ENCODE data around the gene NLRP8.
"Not testable (repeated sequence)": the region's sequence is repeated elsewhere in the genome, so short reads cannot be mapped to it uniquely, and the experiment has no call there.

Gene NLRP8

DNA sequence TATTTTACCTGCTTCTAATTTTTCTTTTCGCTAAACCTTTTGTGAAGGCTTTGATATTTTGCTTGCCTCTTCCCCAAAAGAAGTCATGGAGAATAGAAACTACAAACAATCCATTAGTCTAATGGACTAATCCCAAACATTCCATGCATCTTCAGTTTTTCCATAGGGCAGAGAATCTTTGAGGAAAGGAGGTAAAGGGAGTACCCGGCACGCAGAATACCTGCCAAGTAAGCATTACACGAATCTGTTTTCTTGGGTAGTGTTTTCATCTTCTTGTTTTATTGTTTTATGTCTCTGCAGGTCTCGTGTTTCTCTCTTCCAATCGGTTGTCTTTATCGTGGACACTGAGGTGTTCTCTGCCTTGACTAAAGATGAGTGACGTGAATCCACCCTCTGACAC lies at the start of gene NLRP8:
NLRP8 (plus strand) TSS at position 301 of the 400 bp plus-strand sequence.
- no peak for DNase-seq

DNA sequence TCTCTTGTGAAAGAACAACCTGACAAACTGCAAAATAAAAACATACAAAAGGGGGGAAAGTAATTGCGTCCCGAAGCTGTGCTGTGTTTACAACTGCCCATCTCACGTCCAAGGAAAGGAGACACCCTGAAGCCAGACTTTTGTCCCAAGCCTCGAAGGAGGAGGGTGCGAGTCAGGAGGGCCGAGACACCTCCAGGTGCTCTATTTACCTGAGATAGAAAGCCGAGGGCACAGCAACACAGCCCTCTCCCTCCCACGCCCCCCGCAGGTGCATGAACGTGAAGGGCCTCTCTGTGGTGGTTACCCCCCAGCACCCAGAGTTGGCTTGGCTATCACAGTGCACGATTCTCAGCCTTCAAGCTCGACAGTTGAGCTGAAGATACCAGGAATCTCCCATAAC lies 48.7 kb upstream of the NLRP8 start:
- DNase-seq, result no peak

DNA sequence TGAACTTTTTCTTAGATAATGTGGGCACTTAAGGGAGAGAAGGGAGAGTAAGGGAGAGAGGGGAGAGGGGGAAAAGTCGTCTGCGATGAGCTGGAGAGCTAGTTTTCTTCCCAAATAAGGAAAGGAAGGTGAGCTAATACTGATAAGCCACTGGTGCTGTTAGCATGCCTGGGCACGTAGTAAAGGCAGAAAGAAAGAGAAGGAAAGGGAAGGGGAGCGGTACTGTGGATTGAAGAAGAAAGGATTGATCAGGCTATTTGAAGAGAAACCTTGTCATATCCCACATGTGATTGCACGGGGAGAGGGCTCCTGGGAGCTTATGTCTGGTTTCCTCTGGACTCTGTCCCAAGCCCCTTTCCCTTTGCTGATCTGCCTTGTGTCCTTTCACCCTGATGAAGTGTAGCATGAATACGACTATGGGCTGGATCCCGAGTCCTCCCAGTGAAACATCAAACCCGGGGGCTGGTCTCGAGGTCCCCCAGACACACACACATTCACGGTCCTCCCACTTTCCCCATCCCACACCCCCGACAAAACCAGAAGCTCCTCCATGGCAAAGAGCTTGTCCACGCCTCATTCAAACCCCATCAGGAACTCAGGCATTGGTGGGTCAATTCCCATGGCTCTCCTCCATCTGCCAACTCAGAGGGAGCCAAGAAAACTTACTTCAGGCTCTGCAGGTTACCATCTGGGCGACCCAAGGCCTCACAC lies 46.1 kb upstream of the NLRP8 start:
- DNase-seq, result no peak

DNA sequence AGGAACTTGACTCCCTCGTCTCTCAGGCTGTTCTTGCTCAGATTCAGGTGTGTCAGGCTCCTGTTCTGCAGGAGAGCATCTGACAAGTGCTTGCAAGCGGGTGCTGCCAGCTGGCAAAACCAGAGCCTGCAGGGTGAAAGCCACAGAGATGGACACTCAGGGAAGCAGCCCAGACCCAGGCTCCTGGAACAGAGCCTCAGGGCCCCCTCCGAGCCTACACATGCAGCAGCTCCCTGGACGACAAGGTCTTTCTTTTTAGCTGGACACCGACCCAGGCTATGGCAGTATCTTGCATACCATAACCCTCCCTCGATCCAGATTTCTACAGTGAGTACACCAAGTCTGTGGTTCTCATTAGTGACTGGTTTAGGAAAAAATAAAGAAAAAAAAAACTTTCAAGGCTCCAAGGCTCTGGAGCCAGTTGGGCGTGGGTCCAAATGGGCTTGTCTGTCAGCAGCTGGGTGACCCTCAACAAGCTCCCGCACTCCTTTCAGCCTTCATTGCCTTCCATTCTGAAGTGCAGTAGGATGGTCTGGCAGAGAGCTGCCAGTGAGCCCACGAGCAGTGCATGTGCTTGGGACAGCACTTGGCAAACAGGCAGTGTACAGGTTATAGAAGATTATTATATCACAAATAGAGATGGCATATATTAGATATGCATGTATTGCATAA lies 45.4 kb upstream of the NLRP8 start:
- no peak for DNase-seq

DNA sequence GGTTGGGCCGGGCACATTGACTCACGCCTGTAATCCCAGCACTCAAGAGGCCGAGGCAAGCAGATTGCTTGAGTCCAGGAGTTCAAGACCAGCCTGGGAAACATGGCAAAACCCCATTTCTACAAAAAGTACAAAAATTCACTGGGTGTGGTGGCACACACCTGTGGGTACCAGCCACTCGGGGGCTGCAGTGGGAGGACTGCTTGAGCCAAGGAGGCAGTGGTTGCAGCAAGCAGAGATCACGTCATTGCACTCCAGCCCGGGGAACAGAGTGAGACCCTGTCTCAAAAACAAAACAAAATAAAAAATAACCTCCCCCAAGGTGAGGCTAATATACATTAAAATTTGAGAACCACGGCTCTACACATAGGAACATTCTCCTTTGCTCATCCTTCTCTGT lies 40.3 kb upstream of the NLRP8 start:
- DNase-seq, result no peak

DNA sequence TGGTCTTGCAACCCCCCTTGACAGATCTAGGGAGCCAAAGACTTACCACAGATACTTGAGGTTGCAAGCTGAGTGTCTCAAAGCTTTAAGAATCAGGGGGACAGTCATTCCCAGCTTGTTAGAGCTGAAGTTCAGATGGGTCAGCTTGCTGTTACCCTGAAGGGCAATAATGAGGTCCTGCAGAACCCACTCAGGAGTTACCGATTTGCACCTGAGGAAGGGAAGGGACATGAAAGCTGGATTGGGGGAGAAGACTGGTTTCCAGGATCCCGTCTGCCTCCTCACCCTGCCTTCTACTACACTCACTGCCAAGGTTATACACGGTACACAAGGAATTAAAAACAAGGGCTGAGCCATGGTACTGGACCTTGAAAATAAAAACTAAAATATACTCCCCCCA lies 39.9 kb upstream of the NLRP8 start:
- no peak for DNase-seq

DNA sequence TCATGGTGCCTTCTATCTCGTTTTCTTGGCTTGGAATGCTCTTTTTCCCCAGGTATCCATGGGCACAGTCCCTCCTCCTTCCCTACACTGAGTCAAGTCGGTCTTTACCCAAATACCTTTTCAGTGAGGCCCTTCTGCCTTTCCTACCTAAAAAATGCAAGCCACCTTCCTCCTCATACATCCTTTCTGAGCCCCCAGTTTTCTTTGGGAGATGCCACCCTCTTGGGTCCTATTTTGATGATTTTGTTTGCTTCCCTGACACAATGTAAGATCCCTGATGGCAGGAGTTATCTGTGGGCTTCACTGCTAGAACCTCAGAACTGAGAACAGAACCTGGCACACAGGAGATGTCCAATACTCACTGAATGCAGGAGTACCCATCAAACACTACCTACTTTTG lies 37.8 kb upstream of the NLRP8 start:
- no peak for DNase-seq

DNA sequence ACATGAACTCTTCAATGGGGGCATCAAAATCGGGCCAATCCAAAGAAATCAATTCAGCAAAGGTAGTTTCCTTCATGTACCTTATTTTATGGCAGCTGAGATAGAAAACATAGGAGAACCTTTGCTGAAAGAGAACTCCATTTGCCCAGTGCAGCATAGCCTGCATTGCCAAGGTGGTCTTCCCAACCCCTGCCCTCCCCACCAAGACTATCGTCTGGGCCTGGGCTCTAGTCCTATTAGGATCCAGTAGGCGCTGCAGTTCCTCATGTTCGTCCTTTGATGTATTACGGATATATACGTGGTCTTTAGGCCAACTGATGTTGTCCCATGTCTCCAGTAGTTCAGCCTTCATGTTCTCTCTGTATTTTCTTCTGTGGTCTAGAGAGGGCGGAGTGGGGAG lies 34.7 kb upstream of the NLRP8 start:
- no peak for DNase-seq

DNA sequence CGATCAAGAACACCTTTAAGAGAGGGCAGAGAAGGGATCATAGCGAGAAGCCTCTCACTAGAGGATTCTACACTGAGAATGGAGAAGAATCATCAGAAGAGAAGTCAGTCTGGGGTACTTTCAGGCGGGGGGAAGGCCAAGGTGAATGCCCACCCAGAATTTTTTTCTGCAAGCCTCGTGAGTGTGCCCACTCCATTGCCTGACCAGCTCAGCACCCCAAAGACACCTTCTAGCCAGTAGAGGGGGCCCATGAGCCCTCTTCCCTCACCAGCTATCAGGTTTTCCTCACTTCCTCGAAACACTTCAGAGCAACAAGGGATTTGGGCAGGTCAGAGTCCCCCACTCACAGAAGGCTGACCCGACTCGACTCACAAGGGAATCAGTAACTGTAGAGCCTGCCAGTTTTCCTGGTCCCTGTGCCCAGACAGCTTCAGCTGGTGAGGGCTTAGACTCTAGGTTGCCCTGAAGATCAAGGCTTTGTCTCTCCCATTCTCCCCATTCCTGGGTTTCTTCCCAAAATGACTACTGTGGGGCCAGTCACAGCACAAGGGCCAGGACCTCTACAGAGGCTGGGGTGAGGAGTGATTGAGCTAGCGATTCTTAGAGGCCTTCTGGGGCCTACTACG lies 33.9 kb upstream of the NLRP8 start:
- no peak for DNase-seq

DNA sequence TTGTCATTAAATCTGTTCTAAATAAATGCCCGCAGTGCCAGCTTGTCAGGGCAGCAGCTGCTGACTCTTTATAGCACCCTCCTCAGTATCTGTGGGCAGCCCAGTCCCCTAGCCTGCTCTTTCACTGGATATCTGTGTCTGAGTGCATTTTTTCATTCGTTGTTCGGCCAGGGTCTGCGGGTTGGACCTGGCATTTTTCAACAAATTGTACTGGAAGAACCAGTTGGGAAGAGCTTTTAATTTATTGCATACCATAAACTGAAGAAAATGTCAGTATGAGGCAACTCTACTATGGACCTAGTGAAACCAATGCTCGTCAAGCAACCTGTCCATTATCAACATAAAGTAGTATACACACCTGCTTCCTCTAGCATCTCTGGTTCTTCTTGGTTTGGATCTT lies 24.1 kb upstream of the NLRP8 start:
- DNase-seq, result no peak

DNA sequence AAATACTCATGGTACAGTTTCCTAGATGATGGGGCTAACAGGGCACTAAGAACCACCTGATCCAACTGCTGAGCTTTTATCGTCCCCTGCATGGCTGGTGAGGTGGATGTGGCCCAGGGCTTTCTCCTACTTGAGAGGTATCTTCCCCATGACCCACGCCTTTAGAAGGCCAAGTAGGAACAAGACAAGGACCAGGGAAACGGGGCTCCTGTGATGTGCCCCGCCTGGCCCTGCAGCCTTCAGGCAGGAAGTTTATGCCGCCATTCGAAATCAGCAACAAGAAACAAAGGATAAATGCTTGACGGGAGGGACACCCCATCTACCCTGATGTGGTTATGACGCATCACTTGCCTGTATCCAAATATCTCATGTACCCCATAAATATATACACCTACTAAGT lies 19.6 kb upstream of the NLRP8 start:
- no peak for DNase-seq

DNA sequence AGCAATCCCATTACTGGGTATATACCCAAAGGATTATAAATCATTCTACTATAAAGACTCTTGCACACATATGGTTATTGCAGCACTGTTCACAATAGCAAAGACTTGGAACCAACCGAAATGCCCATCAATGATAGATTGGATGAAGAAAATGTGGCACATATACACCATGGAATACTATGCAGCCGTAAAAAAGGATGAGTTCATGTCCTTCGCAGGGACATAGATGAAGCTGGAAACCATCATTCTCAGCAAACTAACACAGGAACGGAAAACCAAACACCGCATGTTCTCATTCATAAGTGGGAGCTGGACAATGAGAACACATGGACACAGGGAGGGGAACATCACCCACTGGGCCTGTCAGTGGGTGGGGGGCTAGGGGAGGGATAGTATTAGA lies 18.4 kb upstream of the NLRP8 start:
- DNase-seq, result not testable (repeated sequence)

DNA sequence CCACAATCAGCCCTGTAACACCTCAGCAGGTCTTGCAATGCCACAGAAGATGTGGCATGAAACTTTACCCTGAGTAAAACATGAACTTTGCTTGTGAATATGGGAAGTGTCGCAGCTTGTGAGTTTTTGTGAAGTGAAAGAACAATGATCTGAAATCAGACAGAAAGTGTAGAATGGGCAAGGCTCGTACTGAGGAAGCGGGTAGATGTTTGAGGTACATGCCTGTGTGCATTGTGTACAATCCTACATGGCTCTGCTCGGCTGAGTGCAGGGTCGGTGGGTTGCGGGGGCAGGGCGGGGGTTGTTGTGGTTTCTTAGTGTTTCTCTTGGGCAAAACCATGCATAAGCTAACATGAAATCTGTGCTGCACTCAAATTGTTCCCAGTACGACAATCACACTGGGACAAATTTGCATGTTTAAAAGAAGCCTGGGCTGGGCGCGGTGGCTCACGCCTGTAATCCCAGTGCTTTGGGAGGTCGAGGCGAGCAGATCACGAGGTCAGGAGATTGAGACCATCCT lies 16.6 kb upstream of the NLRP8 start:
- DNase-seq, result no peak

DNA sequence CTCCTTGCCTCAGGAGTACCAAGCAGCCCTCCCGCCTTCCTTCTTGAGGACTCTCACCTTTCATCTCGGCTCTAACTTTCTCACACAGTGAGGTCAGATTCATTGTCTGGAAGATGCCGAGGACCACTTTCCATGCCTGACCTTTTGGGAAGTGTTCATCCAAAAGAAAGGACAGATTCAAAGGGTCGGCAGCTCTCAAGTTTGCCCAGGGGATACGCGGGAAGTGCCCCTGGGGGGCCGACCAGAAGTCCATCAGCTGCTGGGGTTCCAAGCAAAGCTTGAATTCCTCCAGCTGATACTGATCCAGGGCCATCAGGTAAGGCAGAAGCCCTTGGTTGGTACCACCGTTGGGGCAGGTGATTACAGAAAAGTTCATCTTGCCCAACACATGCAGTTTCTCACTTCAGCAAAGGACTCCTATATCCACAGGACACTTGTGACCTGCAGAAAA lies 15.7 kb upstream of the NLRP8 start, which contains the start of gene NLRP13:
NLRP13 (minus strand) TSS at position 401 of the 451 bp plus-strand sequence; CDS start at position 376, 25 bp downstream.
- no peak for DNase-seq

DNA sequence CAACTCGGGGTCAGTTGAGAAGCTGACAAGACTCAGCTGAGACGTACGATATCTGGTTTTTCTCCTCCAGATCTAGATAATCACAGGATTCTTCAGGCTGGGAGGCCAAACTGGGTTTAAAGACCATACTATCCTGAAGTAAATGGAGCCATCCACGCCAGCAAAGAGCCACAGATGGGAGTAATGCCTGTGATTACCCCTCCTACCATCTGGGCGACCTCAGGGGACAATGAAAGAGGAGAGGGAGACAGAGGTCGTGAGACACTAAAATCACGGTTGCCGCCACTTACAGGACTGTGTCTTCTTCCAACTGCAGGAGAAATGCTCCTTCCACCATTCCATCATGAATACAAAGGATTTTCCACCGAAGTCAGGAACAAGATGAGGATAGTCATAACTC lies 12.4 kb upstream of the NLRP8 start:
- no peak for DNase-seq

DNA sequence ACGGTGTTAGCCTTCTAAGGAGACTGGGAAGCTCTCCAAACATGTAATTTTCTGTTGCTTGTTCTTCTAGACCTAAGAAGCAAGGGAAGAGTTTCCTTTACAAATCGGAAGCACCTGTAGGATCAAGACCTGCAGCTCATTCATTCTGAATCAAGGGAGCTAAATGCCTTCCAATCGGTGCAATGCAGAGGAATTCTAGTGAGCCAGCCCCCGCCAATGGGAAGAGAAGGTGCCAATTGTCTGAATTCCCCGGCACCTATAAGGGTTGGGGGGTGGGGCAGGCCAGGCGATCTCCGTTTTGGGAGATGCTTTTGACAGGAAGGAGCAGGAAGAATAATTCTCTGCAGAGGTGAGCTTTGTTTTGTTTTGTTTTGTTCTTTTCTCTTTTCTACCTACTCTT lies 8.4 kb upstream of the NLRP8 start:
- DNase-seq, result no peak

DNA sequence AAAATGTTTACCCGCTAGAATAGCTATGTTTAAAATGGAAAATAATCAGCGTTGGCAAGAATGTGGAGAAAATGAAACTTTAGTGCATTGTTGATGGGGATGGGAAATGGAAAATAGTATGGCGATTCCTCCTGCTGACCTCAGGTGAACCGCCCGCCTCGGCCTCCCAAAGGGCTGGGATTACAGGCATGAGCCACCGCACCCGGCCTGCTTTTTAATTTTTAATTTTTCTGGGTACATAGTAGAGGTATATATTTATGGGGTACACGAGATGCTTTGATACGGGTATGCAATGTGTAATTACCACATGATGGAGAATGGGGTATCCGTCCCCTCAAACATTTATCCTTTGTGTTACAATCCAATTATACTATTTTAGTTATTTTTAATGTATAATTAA lies 7.3 kb upstream of the NLRP8 start:
- DNase-seq, result no peak

DNA sequence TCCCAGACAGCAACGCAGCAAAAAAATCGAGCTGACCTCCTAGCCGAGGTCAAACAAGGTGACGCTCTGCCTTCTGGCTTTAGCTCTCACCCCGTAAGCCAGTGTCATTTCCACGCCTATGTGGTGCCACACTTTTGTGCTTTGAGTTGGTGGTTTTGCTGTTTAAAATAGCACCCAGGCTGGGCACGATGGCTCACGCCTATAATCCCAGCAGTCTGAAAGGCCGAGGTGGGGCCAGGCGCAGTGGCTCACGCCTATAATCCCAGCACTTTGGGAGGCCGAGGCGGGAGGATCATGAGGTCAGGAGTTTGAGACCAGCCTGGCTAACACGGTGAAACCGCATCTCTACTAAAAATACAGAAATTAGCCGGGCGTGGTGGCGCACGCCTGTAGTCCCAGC lies 2.9 kb downstream of the NLRP8 start:
- DNase-seq, result not testable (repeated sequence)

DNA sequence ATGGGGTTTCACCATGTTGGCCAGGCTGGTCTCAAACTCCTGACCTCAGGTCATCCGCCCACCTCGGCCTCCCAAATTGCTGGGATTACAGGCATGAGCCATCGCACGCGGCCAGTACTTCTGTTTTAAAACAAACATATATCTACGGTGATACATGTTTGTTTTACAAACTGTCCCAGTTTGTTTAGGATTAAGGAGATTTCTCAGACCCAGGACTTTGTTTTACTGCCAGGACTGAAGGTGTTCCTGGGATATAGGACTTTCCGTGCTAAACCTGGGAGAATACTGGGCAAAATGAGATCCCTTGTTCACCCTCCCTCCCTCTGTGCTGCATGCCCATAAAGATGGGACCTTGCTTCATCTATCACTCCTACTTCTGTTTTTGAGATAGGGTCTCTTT lies 8.8 kb downstream of the NLRP8 start:
- DNase-seq, result no peak

DNA sequence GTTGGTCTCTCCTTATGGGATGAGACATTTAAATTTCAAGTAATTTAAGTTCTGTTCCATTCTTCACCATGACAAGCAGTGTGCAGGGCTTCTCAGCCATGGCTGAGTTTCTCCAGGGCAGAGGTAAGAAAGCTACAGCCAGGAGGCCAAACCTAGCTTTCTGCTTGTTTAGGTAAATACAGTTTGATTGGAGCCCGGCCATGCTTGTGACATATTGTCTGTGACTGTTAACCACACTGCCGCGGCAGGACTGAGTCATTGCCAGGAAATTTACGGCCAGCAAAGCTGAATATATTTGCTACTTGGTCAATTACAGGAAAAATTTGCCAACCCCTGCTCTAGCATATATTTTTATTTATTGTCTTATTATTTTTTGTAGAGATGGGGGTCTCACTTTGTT lies 10.7 kb downstream of the NLRP8 start:
- DNase-seq, result no peak

DNA sequence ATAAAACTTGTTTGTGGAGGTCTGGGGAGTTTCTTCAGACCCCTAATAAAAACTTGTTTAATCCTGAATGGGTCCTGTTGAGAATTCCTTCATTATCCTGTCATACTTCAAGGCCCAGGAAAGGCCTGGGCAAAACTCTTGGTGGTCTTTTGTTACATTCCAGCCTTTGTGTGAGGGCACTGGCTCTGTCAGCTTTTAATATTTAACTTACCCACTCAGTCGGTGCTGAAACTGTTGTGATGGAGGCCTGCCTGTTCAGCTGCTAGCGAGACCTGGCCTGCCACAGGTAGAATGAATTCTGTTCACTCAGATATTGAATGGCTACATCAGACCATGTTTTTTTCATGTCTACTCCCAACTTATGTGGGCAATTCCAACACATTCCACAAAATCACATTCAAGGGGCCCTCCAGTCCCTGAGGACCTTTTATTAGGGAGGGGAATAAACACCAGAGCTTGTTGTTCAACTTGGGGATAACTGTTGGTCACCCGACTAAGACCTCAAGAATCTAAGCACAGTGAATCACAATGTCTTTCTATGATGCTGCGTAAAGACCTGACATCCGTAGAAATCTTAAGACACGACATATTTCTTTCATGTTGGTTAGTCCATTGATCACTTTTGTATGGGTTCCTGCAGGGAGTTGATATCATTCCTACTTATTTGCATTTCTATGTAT lies 12.5 kb downstream of the NLRP8 start:
- no peak for DNase-seq

DNA sequence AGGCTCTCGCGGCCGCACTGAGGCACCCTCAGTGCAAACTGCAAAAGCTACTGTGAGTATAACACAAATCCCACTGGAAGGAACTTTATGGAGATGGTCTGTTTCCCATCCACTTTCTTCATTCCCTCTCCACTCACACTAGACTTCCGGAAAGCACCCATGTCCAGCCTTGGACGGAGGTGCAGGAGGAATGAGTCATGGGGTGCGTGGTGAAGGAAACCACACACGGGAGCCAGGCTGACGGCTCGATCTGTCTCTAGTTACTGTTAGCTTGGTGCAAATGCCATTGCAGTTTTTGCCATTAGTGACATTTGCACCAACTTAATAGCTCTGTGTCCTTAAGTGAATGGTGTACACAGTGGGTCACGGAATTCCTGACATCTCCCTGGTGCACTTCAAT lies 14.6 kb downstream of the NLRP8 start:
- DNase-seq, result no peak

DNA sequence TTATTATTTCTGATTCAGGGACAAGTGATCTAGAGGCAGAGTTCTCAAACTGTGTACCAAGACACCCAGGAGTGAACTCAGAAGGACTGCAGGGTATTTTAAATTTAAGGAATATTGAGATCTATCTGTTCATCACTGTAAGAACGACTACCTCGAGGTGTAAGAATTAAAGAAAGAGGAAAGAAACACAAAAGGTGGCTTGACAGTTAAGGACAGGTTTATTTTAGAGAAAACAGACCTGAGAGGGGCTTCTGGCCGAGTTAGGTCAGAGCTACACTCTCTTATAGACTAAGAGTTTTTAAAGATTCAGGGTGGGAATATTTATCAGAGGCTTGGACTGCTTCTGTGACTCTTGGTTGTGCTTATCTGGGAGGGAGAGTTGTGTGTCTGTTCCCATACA lies 26.4 kb downstream of the NLRP8 start:
- DNase-seq, result no peak

Measured in NCI-H2081 (cell line).